ENCODE measurements around the gene PPP1R2B.

DNA sequence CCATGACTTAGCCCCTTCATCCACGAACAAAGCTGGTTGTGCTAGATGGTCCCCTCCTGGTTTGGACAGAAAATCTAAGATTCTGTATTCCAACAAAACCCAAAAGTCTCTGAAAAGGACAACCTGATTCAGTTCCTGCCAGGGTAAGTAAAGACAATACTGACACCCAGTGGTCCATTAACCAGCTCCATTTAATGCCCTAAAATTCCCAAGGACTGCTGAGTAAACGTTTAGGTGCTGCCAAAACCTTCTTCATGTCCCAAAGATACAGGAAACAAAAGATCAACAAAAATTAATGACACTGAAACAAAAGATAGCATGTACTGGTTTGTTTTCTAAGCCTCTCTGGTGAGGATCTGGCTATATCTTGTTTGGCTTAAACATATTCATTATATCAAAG, 25.3 kb upstream of the PPP1R2B start:
- TF ChIP-seq CTCF (IDR thresholded peaks at IDR 0.05; ENCODE audit: borderline replicate concordance, extremely low read depth, low read length, poor library complexity, severe bottlenecking) = peak; percentile 45
- TF ChIP-seq EZH2 (IDR thresholded peaks at IDR 0.05; ENCODE audit: borderline replicate concordance, low read depth, low read length, severe bottlenecking) = no peak
